ENCODE results near the gene TMEM213.

DNA sequence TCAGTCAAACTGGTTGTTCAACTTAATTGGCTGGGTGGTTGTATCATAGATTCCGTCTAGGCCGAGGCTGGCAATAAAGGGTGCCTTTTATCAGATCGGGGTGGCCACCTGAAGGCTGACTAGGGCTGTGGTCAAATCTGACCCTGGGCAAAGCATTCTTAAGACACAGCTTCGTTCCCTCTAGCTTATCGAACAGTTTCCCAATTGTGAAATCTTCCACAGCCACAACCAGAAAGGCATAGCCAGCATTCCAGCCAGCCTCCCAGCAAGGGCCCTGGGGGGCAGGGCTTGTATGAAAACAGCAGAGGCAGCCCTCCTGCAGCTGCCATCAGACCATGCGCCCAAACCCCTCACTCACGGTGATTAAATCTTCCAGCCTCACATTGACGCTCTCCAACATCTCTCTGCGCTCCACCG lies 42.5 kb upstream of the TMEM213 start:
- TF ChIP-seq, protein P1, sequence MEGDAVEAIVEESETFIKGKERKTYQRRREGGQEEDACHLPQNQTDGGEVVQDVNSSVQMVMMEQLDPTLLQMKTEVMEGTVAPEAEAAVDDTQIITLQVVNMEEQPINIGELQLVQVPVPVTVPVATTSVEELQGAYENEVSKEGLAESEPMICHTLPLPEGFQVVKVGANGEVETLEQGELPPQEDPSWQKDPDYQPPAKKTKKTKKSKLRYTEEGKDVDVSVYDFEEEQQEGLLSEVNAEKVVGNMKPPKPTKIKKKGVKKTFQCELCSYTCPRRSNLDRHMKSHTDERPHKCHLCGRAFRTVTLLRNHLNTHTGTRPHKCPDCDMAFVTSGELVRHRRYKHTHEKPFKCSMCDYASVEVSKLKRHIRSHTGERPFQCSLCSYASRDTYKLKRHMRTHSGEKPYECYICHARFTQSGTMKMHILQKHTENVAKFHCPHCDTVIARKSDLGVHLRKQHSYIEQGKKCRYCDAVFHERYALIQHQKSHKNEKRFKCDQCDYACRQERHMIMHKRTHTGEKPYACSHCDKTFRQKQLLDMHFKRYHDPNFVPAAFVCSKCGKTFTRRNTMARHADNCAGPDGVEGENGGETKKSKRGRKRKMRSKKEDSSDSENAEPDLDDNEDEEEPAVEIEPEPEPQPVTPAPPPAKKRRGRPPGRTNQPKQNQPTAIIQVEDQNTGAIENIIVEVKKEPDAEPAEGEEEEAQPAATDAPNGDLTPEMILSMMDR (IDR thresholded peaks at IDR 0.05), result no peak
- no peak for TF ChIP-seq POLR2AphosphoS5 (IDR thresholded peaks at IDR 0.05)
- no peak for TF ChIP-seq EP300 (IDR thresholded peaks at IDR 0.05)
- TF ChIP-seq POLR2A (IDR thresholded peaks at IDR 0.05), result no peak

Measured in gastroesophageal sphincter (tissue), 3 donors.